HCT116 (cell line): ENCODE results near the gene PCBP3. TPM values are rescaled to one million over a fixed set of nuclear protein-coding genes. Genes with fewer than 3 reads are reported as not detected.

ENCODE experiments used
- ATAC-seq: fragments of 200-7000 bp; cut with Tn5 transposase; 2 replicates; pipeline ENCODE4 v1.9.1; 2020; ENCODE audit warnings: mild to moderate bottlenecking, moderate library complexity
- BruUV-seq: library from RNA; stranded (reverse); fragments of 400-500 nt; replicated peaks from 2 replicates; lab custom pipeline; 2021; lab: Mats Ljungman, UMichigan
- CTCF ChIA-PET: fragments of 300-600 bp; sonication (Branson Sonifier 250); formaldehyde crosslinking; loops from one replicate; lab custom pipeline; 2021; ENCODE audit warnings: antibody characterized with exemption; lab: Charles Lee
- POLR2A ChIA-PET: fragments of 300-600, 350-600 bp; sonication (Branson Sonifier 250); formaldehyde crosslinking; loops from one replicate; lab custom pipeline; 2021; ENCODE audit warnings: antibody characterized with exemption; lab: Charles Lee
- RAD21 ChIA-PET, 2 experiments: fragments of 300-600 bp; sonication (Branson Sonifier 250); formaldehyde crosslinking; loops; one replicate each; lab custom pipeline; 2023; ENCODE audit warnings: low total read pairs in 2 of 2; ENCODE audit not compliant: uncharacterized antibody in 2 of 2, unreplicated experiment in 2 of 2, low non-redundant PET in 1 of 2; lab: Charles Lee
- DNase-seq: peaks from one replicate; pipeline ENCODE4 v3.0.0-alpha.2; 2010; ENCODE audit warnings: low read depth, low spot score
- H2AFZ ChIP-seq: fragments of 200-600 bp; shearing (Covaris generic), sonication (generic); 2 replicates; pipeline ENCODE4 v1.6.1; 2017; ENCODE audit warnings: low read depth, mixed run types, mixed read lengths, antibody characterized with exemption, low read length; ENCODE audit not compliant: poor library complexity, severe bottlenecking
- H3K27ac ChIP-seq: 2 replicates; pipeline ENCODE4 v1.5.1; 2012; ENCODE audit warnings: low read depth, low read length
- H3K27me3 ChIP-seq: fragments of 200-600 bp; sonication (generic); 2 replicates; pipeline ENCODE4 v1.6.1; 2016; ENCODE audit warnings: mixed run types, low read length, mixed read lengths; ENCODE audit not compliant: insufficient read depth
- H3K36me3 ChIP-seq, 2 experiments: fragments of 200-500 bp in 1 of 2; fragments of 200-600 bp in 1 of 2; sonication (Bioruptor generic) in 1 of 2; sonication (generic) in 1 of 2; 2 replicates each; pipeline versions ENCODE4 v1.5.1 to v1.6.1; 2014 to 2016; ENCODE audit warnings: low read length in 2 of 2, inconsistent platforms in 1 of 2, mixed read lengths in 1 of 2, mixed run types in 1 of 2; ENCODE audit not compliant: insufficient read depth in 2 of 2, control insufficient read depth in 1 of 2
- H3K4me1 ChIP-seq, 2 experiments: fragments of 200-600 bp in 1 of 2; sonication (generic) in 1 of 2; 2 replicates each; pipeline versions ENCODE4 v1.5.1 to v1.6.1; 2012 to 2017; ENCODE audit warnings: low read length in 2 of 2, inconsistent platforms in 1 of 2, mild to moderate bottlenecking in 1 of 2, mixed read lengths in 1 of 2, mixed run types in 1 of 2, moderate library complexity in 1 of 2; ENCODE audit not compliant: insufficient read depth in 2 of 2, control insufficient read depth in 1 of 2
- H3K4me2 ChIP-seq: fragments of 200-600 bp; sonication (generic); 2 replicates; pipeline ENCODE4 v1.6.1; 2017; ENCODE audit warnings: mixed run types, low read length, mixed read lengths
- H3K4me3 ChIP-seq, 2 experiments: fragments of 200-600 bp in 1 of 2; sonication (generic) in 1 of 2; replicated peaks in 1 of 2; 2 replicates each; pipeline ENCODE4 v1.5.1; 2011 to 2016; ENCODE audit warnings: low read length in 2 of 2, control low read depth in 1 of 2, low read depth in 1 of 2, mild to moderate bottlenecking in 1 of 2, mixed read lengths in 1 of 2, mixed run types in 1 of 2
- H3K79me2 ChIP-seq: fragments of 200-600 bp; sonication (generic); 2 replicates; pipeline ENCODE4 v1.6.1; 2017; ENCODE audit warnings: mild to moderate bottlenecking, mixed run types, low read length, moderate library complexity, mixed read lengths; ENCODE audit not compliant: insufficient read depth
- H3K9ac ChIP-seq: fragments of 200-600 bp; sonication (generic); 2 replicates; pipeline ENCODE4 v1.6.1; 2016; ENCODE audit warnings: low read length, mixed read lengths
- H3K9me2 ChIP-seq: fragments of 200-600 bp; sonication (generic), shearing (Covaris generic); 2 replicates; pipeline ENCODE4 v1.6.1; 2017; ENCODE audit warnings: mixed run types, mild to moderate bottlenecking, moderate library complexity; ENCODE audit not compliant: insufficient read depth
- H3K9me3 ChIP-seq, 2 experiments: fragments of 200-500 bp in 1 of 2; fragments of 200-600 bp in 1 of 2; sonication (Bioruptor generic) in 1 of 2; sonication (generic) in 1 of 2; 2 replicates each; pipeline ENCODE4 v1.6.1; 2014 to 2017; ENCODE audit warnings: low read length in 2 of 2, mixed read lengths in 2 of 2, inconsistent platforms in 1 of 2, low read depth in 1 of 2, mild to moderate bottlenecking in 1 of 2, mixed run types in 1 of 2, moderate library complexity in 1 of 2; ENCODE audit not compliant: control insufficient read depth in 1 of 2, insufficient read depth in 1 of 2
- H4K20me1 ChIP-seq: fragments of 200-600 bp; sonication (generic), shearing (Covaris generic); 2 replicates; pipeline ENCODE4 v1.6.1; 2017; ENCODE audit warnings: mixed run types, mild to moderate bottlenecking, moderate library complexity; ENCODE audit not compliant: insufficient read depth
- ATF3 ChIP-seq: IDR thresholded peaks from 2 replicates; pipeline ENCODE4 v1.6.1; 2012
- CBX3 ChIP-seq: IDR thresholded peaks from 2 replicates; pipeline ENCODE4 v1.6.1; 2012; ENCODE audit warnings: low read depth
- CTCF ChIP-seq, 3 experiments: fragments of 200-600 bp in 1 of 3; sonication (generic) in 1 of 3; IDR thresholded peaks in 2 of 3; conservative IDR thresholded peaks in 1 of 3; 2 replicates each; pipeline ENCODE4 v1.5.1; 2012 to 2017; ENCODE audit warnings: low read depth in 2 of 3, low read length in 2 of 3, antibody characterized with exemption in 1 of 3, borderline replicate concordance in 1 of 3, control low read depth in 1 of 3, mild to moderate bottlenecking in 1 of 3, mixed read lengths in 1 of 3, mixed run types in 1 of 3, moderate library complexity in 1 of 3; ENCODE audit not compliant: insufficient read depth in 1 of 3
- EGR1 ChIP-seq: IDR thresholded peaks from 2 replicates; pipeline ENCODE4 v1.6.1; 2012; ENCODE audit warnings: low read depth
- EZH2 ChIP-seq: fragments of 200-600 bp; sonication (generic); IDR thresholded peaks from 2 replicates; pipeline ENCODE4 v1.6.1; 2017; ENCODE audit warnings: antibody characterized with exemption, mixed run types
- EZH2phosphoT487 ChIP-seq: fragments of 200-600 bp; IDR thresholded peaks from 2 replicates; pipeline ENCODE4 v1.6.1; 2018; ENCODE audit warnings: antibody characterized with exemption, borderline replicate concordance
- FOSL1 ChIP-seq: IDR thresholded peaks from 2 replicates; pipeline ENCODE4 v1.6.1; 2012; ENCODE audit warnings: low read depth
- JUND ChIP-seq: IDR thresholded peaks from 2 replicates; pipeline ENCODE4 v1.6.1; 2012
- MAX ChIP-seq: IDR thresholded peaks from 2 replicates; pipeline ENCODE4 v1.6.1; 2012
- POLR2A ChIP-seq: IDR thresholded peaks from 2 replicates; pipeline ENCODE4 v1.7.0; 2011; ENCODE audit warnings: borderline replicate concordance; ENCODE audit not compliant: insufficient read depth, insufficient read length; ENCODE audit errors: extremely low read depth
- POLR2AphosphoS5 ChIP-seq: IDR thresholded peaks from 2 replicates; pipeline ENCODE4 v1.6.1; 2011; ENCODE audit warnings: mild to moderate bottlenecking, low read depth, low read length, moderate library complexity
- SP1 ChIP-seq: IDR thresholded peaks from 2 replicates; pipeline ENCODE4 v1.6.1; 2012; ENCODE audit warnings: low read depth
- SRF ChIP-seq: IDR thresholded peaks from 2 replicates; pipeline ENCODE4 v1.6.1; 2012; ENCODE audit warnings: low read depth
- TCF7L2 ChIP-seq: IDR thresholded peaks from 2 replicates; pipeline ENCODE4 v1.7.0; 2011; ENCODE audit warnings: borderline replicate concordance, inconsistent platforms; ENCODE audit not compliant: insufficient read depth, insufficient read length; ENCODE audit errors: extremely low read depth
- YY1 ChIP-seq: IDR thresholded peaks from 2 replicates; pipeline ENCODE4 v1.6.1; 2011; ENCODE audit warnings: low read length, low read depth, moderate library complexity, mild to moderate bottlenecking; ENCODE audit not compliant: insufficient replicate concordance; ENCODE audit errors: extremely low read depth
- ZNF274 ChIP-seq: fragments of 200-500 bp; sonication (Bioruptor generic); IDR thresholded peaks from 2 replicates; pipeline ENCODE4 v1.6.1; 2014; ENCODE audit warnings: mild to moderate bottlenecking, low read depth, low read length, inconsistent platforms
- intact Hi-C: fragments of 100-400 bp; cut with micrococcal nuclease; formaldehyde crosslinking; loops from 2 replicates; pipeline ENCODE4 v1.10.0; 2022
- total RNA-seq: library from RNA; stranded (reverse); gene quantifications from one replicate; pipeline ENCODE4 v1.2.1, GENCODE V29; 2021; ENCODE audit not compliant: unreplicated experiment
- TF ChIP-seq, protein P1 (sequence below): IDR thresholded peaks from 2 replicates; pipeline ENCODE4 v1.6.1; 2012; ENCODE audit warnings: low read depth
- TF ChIP-seq, protein P2 (sequence below): IDR thresholded peaks from 2 replicates; pipeline ENCODE4 v1.6.1; 2011; ENCODE audit warnings: mild to moderate bottlenecking, low read length, moderate library complexity; ENCODE audit not compliant: insufficient replicate concordance; ENCODE audit errors: extremely low read depth

PCBP3 gene
- total RNA-seq, 1 experiment from 2014 or later: 3.1 TPM

DNA sequence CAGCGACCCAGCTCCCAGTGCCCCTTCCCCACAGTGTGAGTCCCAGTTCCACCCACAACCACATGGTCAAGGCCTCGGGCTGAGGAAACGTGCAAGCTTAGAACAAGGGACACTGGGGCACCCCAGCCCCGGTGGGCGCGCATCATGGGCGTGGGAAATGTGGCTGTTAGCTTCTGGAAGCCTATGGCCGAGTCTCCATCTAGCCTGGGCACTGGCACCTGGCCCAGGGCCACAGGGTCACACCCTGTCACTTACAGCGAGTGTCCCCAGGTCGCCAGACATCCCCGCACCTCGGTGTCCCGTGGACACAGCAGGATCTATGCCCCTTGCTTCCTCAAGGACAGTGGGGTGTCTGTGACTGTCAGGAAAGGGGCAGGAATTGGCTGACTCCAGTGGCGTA is 301.1 kb downstream of the PCBP3 start:
- ChIA-PET CTCF (no interaction called here), RAD21 (no interaction called here), POLR2A (no interaction called here)
- ATAC-seq (no peak), DNase-seq (no peak)
- Histone ChIP-seq H3K4me2 (no peak overlapping the region), H3K9ac (no peak overlapping the region), H3K27ac (no peak overlapping the region), H3K79me2 (no peaks in the 10 kb centered on the region), H2AFZ (no peak overlapping the region), H3K27me3 (no peaks in the 10 kb centered on the region), H3K9me3 (no peaks in the 10 kb centered on the region), H3K36me3 (no peaks in the 10 kb centered on the region), H3K4me3 (no peak overlapping the region), H3K4me1 (no peaks in the 10 kb centered on the region), H4K20me1 (no peaks in the 10 kb centered on the region), H3K9me2 (no peaks in the 10 kb centered on the region)
- intact Hi-C loops: no loop called here
- no peak for TF ChIP-seq CTCF (IDR thresholded peaks at IDR 0.05 in 2 of 3, conservative IDR thresholded peaks at IDR 0.05 in 1 of 3; ENCODE audit: borderline replicate concordance in 1 of 3, insufficient read depth in 1 of 3, low read depth in 2 of 3, low read length in 2 of 3)
- TF ChIP-seq SP1: no peak
- TF ChIP-seq, protein P1, sequence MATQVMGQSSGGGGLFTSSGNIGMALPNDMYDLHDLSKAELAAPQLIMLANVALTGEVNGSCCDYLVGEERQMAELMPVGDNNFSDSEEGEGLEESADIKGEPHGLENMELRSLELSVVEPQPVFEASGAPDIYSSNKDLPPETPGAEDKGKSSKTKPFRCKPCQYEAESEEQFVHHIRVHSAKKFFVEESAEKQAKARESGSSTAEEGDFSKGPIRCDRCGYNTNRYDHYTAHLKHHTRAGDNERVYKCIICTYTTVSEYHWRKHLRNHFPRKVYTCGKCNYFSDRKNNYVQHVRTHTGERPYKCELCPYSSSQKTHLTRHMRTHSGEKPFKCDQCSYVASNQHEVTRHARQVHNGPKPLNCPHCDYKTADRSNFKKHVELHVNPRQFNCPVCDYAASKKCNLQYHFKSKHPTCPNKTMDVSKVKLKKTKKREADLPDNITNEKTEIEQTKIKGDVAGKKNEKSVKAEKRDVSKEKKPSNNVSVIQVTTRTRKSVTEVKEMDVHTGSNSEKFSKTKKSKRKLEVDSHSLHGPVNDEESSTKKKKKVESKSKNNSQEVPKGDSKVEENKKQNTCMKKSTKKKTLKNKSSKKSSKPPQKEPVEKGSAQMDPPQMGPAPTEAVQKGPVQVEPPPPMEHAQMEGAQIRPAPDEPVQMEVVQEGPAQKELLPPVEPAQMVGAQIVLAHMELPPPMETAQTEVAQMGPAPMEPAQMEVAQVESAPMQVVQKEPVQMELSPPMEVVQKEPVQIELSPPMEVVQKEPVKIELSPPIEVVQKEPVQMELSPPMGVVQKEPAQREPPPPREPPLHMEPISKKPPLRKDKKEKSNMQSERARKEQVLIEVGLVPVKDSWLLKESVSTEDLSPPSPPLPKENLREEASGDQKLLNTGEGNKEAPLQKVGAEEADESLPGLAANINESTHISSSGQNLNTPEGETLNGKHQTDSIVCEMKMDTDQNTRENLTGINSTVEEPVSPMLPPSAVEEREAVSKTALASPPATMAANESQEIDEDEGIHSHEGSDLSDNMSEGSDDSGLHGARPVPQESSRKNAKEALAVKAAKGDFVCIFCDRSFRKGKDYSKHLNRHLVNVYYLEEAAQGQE: no peak
- TF ChIP-seq JUND: no peak
- TF ChIP-seq SRF: no peak
- no peak for TF ChIP-seq CBX3
- no peak for TF ChIP-seq POLR2AphosphoS5
- TF ChIP-seq POLR2A: no peak
- TF ChIP-seq, protein P2, sequence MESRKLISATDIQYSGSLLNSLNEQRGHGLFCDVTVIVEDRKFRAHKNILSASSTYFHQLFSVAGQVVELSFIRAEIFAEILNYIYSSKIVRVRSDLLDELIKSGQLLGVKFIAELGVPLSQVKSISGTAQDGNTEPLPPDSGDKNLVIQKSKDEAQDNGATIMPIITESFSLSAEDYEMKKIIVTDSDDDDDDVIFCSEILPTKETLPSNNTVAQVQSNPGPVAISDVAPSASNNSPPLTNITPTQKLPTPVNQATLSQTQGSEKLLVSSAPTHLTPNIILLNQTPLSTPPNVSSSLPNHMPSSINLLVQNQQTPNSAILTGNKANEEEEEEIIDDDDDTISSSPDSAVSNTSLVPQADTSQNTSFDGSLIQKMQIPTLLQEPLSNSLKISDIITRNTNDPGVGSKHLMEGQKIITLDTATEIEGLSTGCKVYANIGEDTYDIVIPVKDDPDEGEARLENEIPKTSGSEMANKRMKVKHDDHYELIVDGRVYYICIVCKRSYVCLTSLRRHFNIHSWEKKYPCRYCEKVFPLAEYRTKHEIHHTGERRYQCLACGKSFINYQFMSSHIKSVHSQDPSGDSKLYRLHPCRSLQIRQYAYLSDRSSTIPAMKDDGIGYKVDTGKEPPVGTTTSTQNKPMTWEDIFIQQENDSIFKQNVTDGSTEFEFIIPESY: no peak
- TF ChIP-seq TCF7L2: no peak
- TF ChIP-seq EGR1: no peak
- no peak for TF ChIP-seq YY1
- no peak for TF ChIP-seq ZNF274
- no peak for TF ChIP-seq MAX
- no peak for TF ChIP-seq FOSL1
- no peak for TF ChIP-seq EZH2phosphoT487
- TF ChIP-seq EZH2: no peak
- TF ChIP-seq ATF3: no peak
- BruUV-seq: no TSS peak
